NCI-H510A (cell line): Measurements from ENCODE around the gene PTGFRN.
"Not testable (repeated sequence)": the region's sequence is repeated elsewhere in the genome, so short reads cannot be mapped to it uniquely, and the experiment has no call there.

Experiments used
- DNase-seq: peaks from one replicate; lab custom pipeline; 2025; lab: John Stamatoyannopoulos, UW

The PTGFRN gene

GRCh38 chr1:116909512-116910378 is at the start of gene PTGFRN:
TSS of gene PTGFRN (plus strand) at chr1:116909916. CDS start at chr1:116910204, 288 bp downstream.
- peak; percentile 71 for DNase-seq

- not testable (repeated sequence) for DNase-seq
These were observed 49.5 kb upstream of the PTGFRN start for GRCh38 chr1:116860167-116860566.

- no peak for DNase-seq
These were observed 48.6 kb upstream of the PTGFRN start for GRCh38 chr1:116861137-116861536.

GRCh38 chr1:116863031-116863430 is 46.7 kb upstream of the PTGFRN start:
- not testable (repeated sequence) for DNase-seq

GRCh38 chr1:116866478-116866877 is 43.2 kb upstream of the PTGFRN start:
- not testable (repeated sequence) for DNase-seq

GRCh38 chr1:116868385-116868784 is 41.3 kb upstream of the PTGFRN start:
- no peak for DNase-seq

GRCh38 chr1:116869611-116870010 is 40.1 kb upstream of the PTGFRN start:
- DNase-seq, result no peak

GRCh38 chr1:116870300-116870699 is 39.4 kb upstream of the PTGFRN start:
- no peak for DNase-seq

- DNase-seq, result no peak
These were observed 38.0 kb upstream of the PTGFRN start for GRCh38 chr1:116871779-116872146.

- no peak for DNase-seq
These were observed 35.9 kb upstream of the PTGFRN start for GRCh38 chr1:116873680-116874271.

- no peak for DNase-seq
These were observed 34.9 kb upstream of the PTGFRN start for GRCh38 chr1:116874733-116875249.

GRCh38 chr1:116875391-116875790 is 34.3 kb upstream of the PTGFRN start:
- DNase-seq, result no peak

- not testable (repeated sequence) for DNase-seq
These were observed 33.8 kb upstream of the PTGFRN start for GRCh38 chr1:116875946-116876345.

- DNase-seq, result no peak
These were observed 32.4 kb upstream of the PTGFRN start for GRCh38 chr1:116877141-116877818.

- DNase-seq, result peak; percentile 81
These were observed 30.8 kb upstream of the PTGFRN start for GRCh38 chr1:116878804-116879477.

GRCh38 chr1:116879478-116880133 is 30.1 kb upstream of the PTGFRN start:
- no peak for DNase-seq

- no peak for DNase-seq
These were observed 28.8 kb upstream of the PTGFRN start for GRCh38 chr1:116880917-116881316.

- DNase-seq, result peak; percentile 7
These were observed 27.7 kb upstream of the PTGFRN start for GRCh38 chr1:116881879-116882520.

- DNase-seq, result no peak
These were observed 26.9 kb upstream of the PTGFRN start for GRCh38 chr1:116882866-116883265.

- DNase-seq, result no peak
These were observed 23.3 kb upstream of the PTGFRN start for GRCh38 chr1:116886291-116886878.

- DNase-seq, result no peak
These were observed 22.5 kb upstream of the PTGFRN start for GRCh38 chr1:116887212-116887611.
